H1 (cell line): ENCODE results near the gene P3H1. TPM values are rescaled to one million over a fixed set of nuclear protein-coding genes. Genes with fewer than 3 reads are reported as not detected.

Source experiments
- CTCF ChIA-PET: fragments of 300-600 bp; sonication (Branson Sonifier 250); formaldehyde crosslinking; loops from one replicate; lab custom pipeline; 2021; ENCODE audit not compliant: partially characterized antibody; lab: Charles Lee
- POLR2A ChIA-PET: fragments of 300-600 bp; sonication (Branson Sonifier 250); formaldehyde crosslinking; loops from one replicate; lab custom pipeline; 2021; ENCODE audit warnings: inconsistent platforms; ENCODE audit not compliant: partially characterized antibody; lab: Charles Lee
- DNase-seq, 2 experiments: peaks; one replicate each; pipeline versions ENCODE4 v3.0.0 to v3.0.0-alpha.2; 2010 to 2022; ENCODE audit warnings: low spot score in 2 of 2, low read depth in 1 of 2, mixed read lengths in 1 of 2
- FAIRE-seq: peaks from 2 replicates; lab custom pipeline; 2011; peaks lifted over from hg19 to GRCh38; lab: Jason Lieb, UNC
- H2AFZ ChIP-seq: 2 replicates; pipeline ENCODE4 v1.8.1; 2012; ENCODE audit warnings: low read length, inconsistent platforms
- H2AK5ac ChIP-seq: 2 replicates; pipeline ENCODE4 v1.6.1; 2013; ENCODE audit warnings: low read depth, low read length
- H2BK120ac ChIP-seq: replicated peaks from 2 replicates; pipeline ENCODE3; 2013; ENCODE audit warnings: low read depth, low read length, inconsistent platforms
- H2BK12ac ChIP-seq: 2 replicates; pipeline ENCODE4 v1.6.1; 2013; ENCODE audit warnings: low read depth, low read length
- H2BK15ac ChIP-seq: 2 replicates; pipeline ENCODE4 v1.6.1; 2013; ENCODE audit warnings: low read length
- H2BK20ac ChIP-seq: 2 replicates; pipeline ENCODE4 v1.6.1; 2013; ENCODE audit warnings: low read length
- H2BK5ac ChIP-seq: 2 replicates; pipeline ENCODE4 v1.6.1; 2013; ENCODE audit warnings: low read depth, low read length
- H3K14ac ChIP-seq: 2 replicates; pipeline ENCODE4 v1.6.1; 2013; ENCODE audit warnings: inconsistent platforms; ENCODE audit not compliant: insufficient read length
- H3K18ac ChIP-seq: 2 replicates; pipeline ENCODE4 v1.6.1; 2013; ENCODE audit warnings: low read length; ENCODE audit errors: extremely low read depth
- H3K23ac ChIP-seq: 2 replicates; pipeline ENCODE4 v1.6.1; 2013; ENCODE audit warnings: inconsistent platforms; ENCODE audit not compliant: insufficient read length
- H3K23me2 ChIP-seq: 2 replicates; pipeline ENCODE4 v1.6.1; 2013; ENCODE audit warnings: low read depth, low read length
- H3K27ac ChIP-seq: 2 replicates; pipeline ENCODE4 v1.6.1; 2011; ENCODE audit warnings: low read depth, low read length, inconsistent platforms
- H3K27me3 ChIP-seq, 4 experiments: replicated peaks in 1 of 4; 1 replicate in 1 of 4; 2 replicates in 3 of 4; pipeline versions ENCODE4 v1.6.1 to v1.8.1; 2011 to 2013; ENCODE audit warnings: low read length in 3 of 4, mild to moderate bottlenecking in 3 of 4, inconsistent platforms in 2 of 4, mixed read lengths in 2 of 4, moderate library complexity in 1 of 4; ENCODE audit not compliant: control insufficient read depth in 3 of 4, insufficient read depth in 3 of 4; ENCODE audit errors: extremely low read depth in 1 of 4
- H3K36me3 ChIP-seq, 4 experiments: 2 replicates each; pipeline versions ENCODE4 v1.6.1 to v1.8.1; 2011 to 2013; ENCODE audit warnings: mild to moderate bottlenecking in 4 of 4, low read length in 3 of 4, moderate library complexity in 2 of 4, control low read depth in 1 of 4, inconsistent platforms in 1 of 4; ENCODE audit not compliant: insufficient read depth in 4 of 4, control insufficient read depth in 2 of 4
- H3K4ac ChIP-seq: replicated peaks from 2 replicates; pipeline ENCODE3; 2013; ENCODE audit warnings: low read length, low read depth, mixed read lengths, inconsistent platforms; ENCODE audit not compliant: insufficient read length
- H3K4me1 ChIP-seq, 4 experiments: replicated peaks in 1 of 4; 1 replicate in 1 of 4; 2 replicates in 3 of 4; pipeline versions ENCODE4 v1.6.1 to v1.8.1; 2011 to 2013; ENCODE audit warnings: low read length in 3 of 4, inconsistent platforms in 2 of 4, mixed read lengths in 1 of 4; ENCODE audit not compliant: insufficient read depth in 4 of 4, control insufficient read depth in 3 of 4
- H3K4me2 ChIP-seq, 2 experiments: 2 replicates each; pipeline versions ENCODE4 v1.6.1 to v1.8.1; 2011 to 2013; ENCODE audit warnings: low read depth in 2 of 2, low read length in 2 of 2, control low read depth in 1 of 2, inconsistent platforms in 1 of 2, mild to moderate bottlenecking in 1 of 2; ENCODE audit not compliant: insufficient read depth in 1 of 2
- H3K4me3 ChIP-seq, 4 experiments: fragments of 200-600, 300-600 bp in 1 of 4; sonication (generic), shearing (Covaris generic), sonication (Bioruptor Twin) in 1 of 4; 2 replicates each; pipeline versions ENCODE4 v1.5.1 to v1.8.1; 2011 to 2016; ENCODE audit warnings: low read length in 4 of 4, low read depth in 3 of 4, control low read depth in 2 of 4, inconsistent platforms in 2 of 4, mild to moderate bottlenecking in 2 of 4, mixed read lengths in 1 of 4, moderate library complexity in 1 of 4; ENCODE audit not compliant: insufficient read depth in 2 of 4; ENCODE audit errors: extremely low read depth in 1 of 4
- H3K56ac ChIP-seq: replicated peaks from 2 replicates; pipeline ENCODE3; 2013; ENCODE audit warnings: low read depth, mild to moderate bottlenecking, mixed read lengths, low read length, inconsistent platforms; ENCODE audit not compliant: insufficient read length
- H3K79me1 ChIP-seq: 2 replicates; pipeline ENCODE4 v1.6.1; 2013; ENCODE audit warnings: low read depth, low read length, control low read depth
- H3K79me2 ChIP-seq, 2 experiments: 2 replicates each; pipeline versions ENCODE4 v1.6.1 to v1.8.1; 2012 to 2013; ENCODE audit warnings: low read length in 2 of 2, mild to moderate bottlenecking in 2 of 2, inconsistent platforms in 1 of 2; ENCODE audit not compliant: insufficient read depth in 2 of 2, control insufficient read depth in 1 of 2
- H3K9ac ChIP-seq, 4 experiments: replicated peaks in 1 of 4; 1 replicate in 1 of 4; 2 replicates in 3 of 4; pipeline versions ENCODE4 v1.6.1 to v1.8.1; 2011 to 2013; ENCODE audit warnings: low read depth in 3 of 4, low read length in 3 of 4, control low read depth in 2 of 4, mild to moderate bottlenecking in 2 of 4, moderate library complexity in 2 of 4, inconsistent platforms in 1 of 4; ENCODE audit errors: extremely low read depth in 1 of 4
- H3K9me3 ChIP-seq, 2 experiments: 2 replicates each; pipeline versions ENCODE4 v1.6.1 to v1.8.1; 2012 to 2013; ENCODE audit warnings: mild to moderate bottlenecking in 2 of 2, moderate library complexity in 2 of 2, control low read depth in 1 of 2, inconsistent platforms in 1 of 2, low read depth in 1 of 2, low read length in 1 of 2, mixed read lengths in 1 of 2; ENCODE audit not compliant: insufficient read depth in 2 of 2
- H4K20me1 ChIP-seq, 2 experiments: replicated peaks in 1 of 2; 2 replicates each; pipeline versions ENCODE3 to v1.8.1; 2011 to 2013; ENCODE audit warnings: inconsistent platforms in 2 of 2, low read length in 2 of 2, mild to moderate bottlenecking in 1 of 2; ENCODE audit not compliant: insufficient read depth in 2 of 2, control insufficient read depth in 1 of 2
- H4K5ac ChIP-seq: 2 replicates; pipeline ENCODE4 v1.6.1; 2013; ENCODE audit warnings: low read length, low read depth, mixed read lengths, inconsistent platforms; ENCODE audit not compliant: insufficient read length
- H4K8ac ChIP-seq: 2 replicates; pipeline ENCODE4 v1.8.0; 2013; ENCODE audit warnings: mild to moderate bottlenecking, moderate library complexity, low read length, inconsistent platforms; ENCODE audit not compliant: insufficient read depth; ENCODE audit errors: extremely low read depth
- H4K91ac ChIP-seq: replicated peaks from 2 replicates; pipeline ENCODE3; 2013; ENCODE audit warnings: low read length, mixed read lengths, inconsistent platforms; ENCODE audit not compliant: insufficient read length
- BCL11A ChIP-seq, 2 experiments: IDR thresholded peaks; one replicate each; pipeline ENCODE4 v1.6.1; 2011; ENCODE audit warnings: low read depth in 2 of 2, low read length in 2 of 2, mild to moderate bottlenecking in 2 of 2
- EGR1 ChIP-seq: IDR thresholded peaks from 2 replicates; pipeline ENCODE4 v1.6.1; 2011; ENCODE audit warnings: low read depth, low read length, borderline replicate concordance
- JUND ChIP-seq: IDR thresholded peaks from 2 replicates; pipeline ENCODE4 v1.6.1; 2011; ENCODE audit warnings: mild to moderate bottlenecking, improper control_type of control experiment, low read length
- KDM5A ChIP-seq: fragments of 200-600 bp; IDR thresholded peaks from 2 replicates; pipeline ENCODE4 v1.7.1; 2012; ENCODE audit warnings: mild to moderate bottlenecking, low read length, inconsistent platforms, mixed read lengths
- SP1 ChIP-seq: IDR thresholded peaks from 2 replicates; pipeline ENCODE4 v1.6.1; 2011; ENCODE audit warnings: low read depth, low read length
- TAF1 ChIP-seq: IDR thresholded peaks from 2 replicates; pipeline ENCODE4 v1.6.1; 2011; ENCODE audit warnings: mild to moderate bottlenecking, low read depth, low read length
- TEAD4 ChIP-seq: IDR thresholded peaks from 2 replicates; pipeline ENCODE4 v1.6.1; 2012; ENCODE audit warnings: low read depth, low read length, inconsistent platforms, mixed read lengths
- polyA plus RNA-seq, 7 experiments: library from polyadenylated mRNA; depleted of rRNA in 3 of 7; stranded (reverse) in 5 of 7; unstranded in 2 of 7; fragments of >200 nt in 5 of 7; fragments of 200-250 nt in 2 of 7; gene quantifications; 1 replicate in 5 of 7; 2 replicates in 1 of 7; 4 replicates in 1 of 7; pipeline versions ENCODE4 v1.2.1 to v1.2.3, GENCODE V29; 2011 to 2013; ENCODE audit warnings: missing spikeins in 2 of 7, mixed read lengths in 2 of 7
- total RNA-seq: library from RNA; stranded (reverse); fragmentation: NEBNext Ultra II Directional; extraction: Animal tissue kit (Norgen Biotek cat#: 25700); gene quantifications from 2 replicates; pipeline ENCODE4 v1.2.1, GENCODE V29; 2021

P3H1 gene
- total and polyA plus RNA-seq, 2 of the 8 experiments (the other 6 are each of a cell fraction or from before 2014, with no cell fraction given) = 58.4 to 87.5 TPM

DNA sequence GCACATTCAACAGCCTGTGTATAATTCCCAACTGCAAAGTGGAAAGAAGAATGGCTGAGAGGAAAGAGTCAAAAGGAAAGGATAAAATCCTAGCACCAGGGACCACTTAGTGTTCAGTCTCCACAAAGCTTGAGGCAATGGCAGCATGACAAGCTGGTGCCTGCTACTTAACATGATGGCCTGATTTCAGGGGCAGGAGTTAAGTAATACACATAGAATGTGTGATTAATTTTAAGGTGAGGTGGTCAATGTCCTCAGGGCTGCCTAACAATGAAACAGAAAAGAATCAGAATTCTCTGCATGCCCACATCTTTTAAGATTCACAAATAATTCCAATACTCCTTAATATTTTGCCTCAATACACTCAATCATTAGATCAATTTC is 8.9 kb downstream of the P3H1 start:
- Histone ChIP-seq H3K9ac (no peak overlapping the region), H2AFZ (no peak overlapping the region), H3K4me3 (no peak overlapping the region), H4K8ac (no peak overlapping the region), H3K4me1 (no peaks in the 10 kb centered on the region), H3K36me3 (peaks cover 8 to 53% (median 37%) of the 10 kb centered on the region in 4 experiments), H3K27me3 (no peaks in the 10 kb centered on the region), H2BK5ac (no peak overlapping the region), H2BK12ac (no peak overlapping the region), H2AK5ac (no peak overlapping the region), H3K79me1 (no peaks in the 10 kb centered on the region), H3K14ac (no peak overlapping the region), H3K23me2 (no peaks in the 10 kb centered on the region), H3K4me2 (no peak overlapping the region), H2BK15ac (no peak overlapping the region), H3K4ac (no peak overlapping the region), H3K9me3 (no peaks in the 10 kb centered on the region), H3K79me2 (no peaks in the 10 kb centered on the region), H2BK20ac (no peak overlapping the region), H3K18ac (no peak overlapping the region), H3K56ac (no peak overlapping the region), H3K23ac (no peak overlapping the region), H4K91ac (no peak overlapping the region), H4K20me1 (no peaks in the 10 kb centered on the region), H4K5ac (no peak overlapping the region), H3K27ac (no peak overlapping the region), H2BK120ac (no peak overlapping the region)
- POLR2A ChIA-PET = interaction anchor here (1.3 to 1.4 kb wide), 2 partner anchors 8 to 15 kb away, joined by 3 to 8 read pairs; no protein-coding TSS in a partner anchor
- CTCF ChIA-PET = interaction anchor here (0.8 to 6.8 kb wide), 17 partner anchors 9 to 315 kb away, joined by 3 to 77 read pairs (median 5); partner anchors contain the start of genes C1orf50, CLDN19 and P3H1
- no peak for FAIRE-seq
- TF ChIP-seq SP1 (no peak), KDM5A (no peak), BCL11A (IDR thresholded peaks at IDR 0.05; ENCODE audit: low read depth in 2 of 2, low read length in 2 of 2) (no peak), JUND (no peak), TEAD4 (no peak), TAF1 (no peak), EGR1 (no peak)
- no peak for DNase-seq
